Activated CD8-positive, alpha-beta memory T cell treated with anti-CD3 and anti-CD28 coated beads for 24 hours (primary cell): ENCODE results near the gene FAM83E.
"Not testable (repeated sequence)": the region's sequence is repeated elsewhere in the genome, so short reads cannot be mapped to it uniquely, and the experiment has no call there.

Source experiments
- DNase-seq: peaks from one replicate; pipeline ENCODE4 v3.0.0-alpha.2; 2020

The FAM83E gene

GRCh38 chr19:48639483-48640375 lies 24.9 kb upstream of the FAM83E start:
- DNase-seq, result no peak

GRCh38 chr19:48638831-48639381 lies 24.0 kb upstream of the FAM83E start:
- DNase-seq, result peak; percentile 70

GRCh38 chr19:48637948-48638830 lies 23.3 kb upstream of the FAM83E start:
- peak; percentile 87 for DNase-seq

GRCh38 chr19:48637449-48637947 lies 22.6 kb upstream of the FAM83E start:
- DNase-seq, result peak; percentile 99

- DNase-seq, result no peak
These were observed 22.1 kb upstream of the FAM83E start, which contains the start of gene DBP for GRCh38 chr19:48636859-48637448. Gene DBP (minus strand): TSS chr19:48637379. CDS start chr19:48636994, 385 bp downstream.

GRCh38 chr19:48635966-48636858 lies 21.3 kb upstream of the FAM83E start:
- peak; percentile 70 for DNase-seq

- DNase-seq, result peak; percentile 91
These were observed 20.5 kb upstream of the FAM83E start for GRCh38 chr19:48635263-48635965.

- DNase-seq, result peak; percentile 96
These were observed 19.8 kb upstream of the FAM83E start for GRCh38 chr19:48634424-48635262.

- no peak for DNase-seq
These were observed 19.1 kb upstream of the FAM83E start for GRCh38 chr19:48634036-48634342.

- no peak for DNase-seq
These were observed 18.5 kb upstream of the FAM83E start for GRCh38 chr19:48633148-48634035.

- DNase-seq, result no peak
These were observed 17.8 kb upstream of the FAM83E start for GRCh38 chr19:48632692-48633147.

- DNase-seq, result not testable (repeated sequence)
These were observed 17.4 kb upstream of the FAM83E start for GRCh38 chr19:48632286-48632685.

- no peak for DNase-seq
These were observed 16.3 kb upstream of the FAM83E start for GRCh38 chr19:48631225-48631624.

GRCh38 chr19:48630296-48631063 lies 15.6 kb upstream of the FAM83E start:
- no peak for DNase-seq

GRCh38 chr19:48629599-48630295 lies 14.9 kb upstream of the FAM83E start:
- peak; percentile 67 for DNase-seq

GRCh38 chr19:48629297-48629598 lies 14.4 kb upstream of the FAM83E start:
- peak; percentile 55 for DNase-seq

GRCh38 chr19:48628486-48629296 lies 13.8 kb upstream of the FAM83E start:
- DNase-seq, result peak; percentile 53
